Measurements from ENCODE around the gene SLC38A1.

- TF ChIP-seq JUND (IDR thresholded peaks at IDR 0.05) (no peak), ZBTB33 (IDR thresholded peaks at IDR 0.05; ENCODE audit: extremely low read depth, insufficient replicate concordance, low read length) (no peak), YY1 (IDR thresholded peaks at IDR 0.05; ENCODE audit: extremely low read depth, insufficient replicate concordance, low read depth, low read length) (no peak)
Measured at GRCh38 chr12:46136249-46136648, 132.6 kb downstream of the SLC38A1 start.

All from HCT116 (cell line).